HG03521 (cell line): ENCODE measurements around the gene SMARCC2.
"Not testable (repeated sequence)": the region's sequence is repeated elsewhere in the genome, so short reads cannot be mapped to it uniquely, and the experiment has no call there.

Experiments
- ATAC-seq: cut with Tn5 transposase; IDR thresholded peaks from one replicate; pipeline ENCODE4 v1.9.1; 2021; ENCODE audit warnings: mild to moderate bottlenecking, moderate library complexity; ENCODE audit not compliant: unreplicated experiment

The SMARCC2 gene

GRCh38 chr12:56212361-56212760 lies 23.1 kb upstream of the SMARCC2 start:
- no peak for ATAC-seq

- no peak for ATAC-seq
Measured at GRCh38 chr12:56208006-56208405, 18.7 kb upstream of the SMARCC2 start.

- no peak for ATAC-seq
Measured at GRCh38 chr12:56206452-56207166, 17.3 kb upstream of the SMARCC2 start.

- no peak for ATAC-seq
Measured at GRCh38 chr12:56205445-56205844, 16.2 kb upstream of the SMARCC2 start.

- no peak for ATAC-seq
Measured at GRCh38 chr12:56204275-56204674, 15.0 kb upstream of the SMARCC2 start.

- ATAC-seq, result no peak
Measured at GRCh38 chr12:56202838-56203237, 13.6 kb upstream of the SMARCC2 start.

- no peak for ATAC-seq
Measured at GRCh38 chr12:56202366-56202765, 13.1 kb upstream of the SMARCC2 start.

GRCh38 chr12:56198836-56199235 lies 9.6 kb upstream of the SMARCC2 start:
- no peak for ATAC-seq

GRCh38 chr12:56197921-56198635 lies 8.8 kb upstream of the SMARCC2 start:
- ATAC-seq, result no peak

- not testable (repeated sequence) for ATAC-seq
Measured at GRCh38 chr12:56196818-56197550, 7.7 kb upstream of the SMARCC2 start.

- no peak for ATAC-seq
Measured at GRCh38 chr12:56193025-56193578, 3.8 kb upstream of the SMARCC2 start.

GRCh38 chr12:56192582-56192981 lies 3.3 kb upstream of the SMARCC2 start:
- ATAC-seq, result no peak

- ATAC-seq, result no peak
Measured at GRCh38 chr12:56190695-56191155, 1.4 kb upstream of the SMARCC2 start.

GRCh38 chr12:56189918-56190694 lies 823 bp upstream of the SMARCC2 start:
- ATAC-seq, result peak; percentile 29

GRCh38 chr12:56188778-56189098 lies 545 bp downstream of the SMARCC2 start:
- peak; percentile 2 for ATAC-seq

- no peak for ATAC-seq
Measured at GRCh38 chr12:56188131-56188777, 1.0 kb downstream of the SMARCC2 start.

GRCh38 chr12:56186957-56187356 lies 2.3 kb downstream of the SMARCC2 start:
- no peak for ATAC-seq

GRCh38 chr12:56178347-56178746 lies 10.9 kb downstream of the SMARCC2 start:
- no peak for ATAC-seq

GRCh38 chr12:56172839-56173238 lies 16.4 kb downstream of the SMARCC2 start:
- no peak for ATAC-seq

- ATAC-seq, result no peak
Measured at GRCh38 chr12:56169229-56169759, 20.0 kb downstream of the SMARCC2 start.
